Measurements from ENCODE around the gene NOTCH2.
"Not testable (repeated sequence)": the region's sequence is repeated elsewhere in the genome, so short reads cannot be mapped to it uniquely, and the experiment has no call there.

DNA sequence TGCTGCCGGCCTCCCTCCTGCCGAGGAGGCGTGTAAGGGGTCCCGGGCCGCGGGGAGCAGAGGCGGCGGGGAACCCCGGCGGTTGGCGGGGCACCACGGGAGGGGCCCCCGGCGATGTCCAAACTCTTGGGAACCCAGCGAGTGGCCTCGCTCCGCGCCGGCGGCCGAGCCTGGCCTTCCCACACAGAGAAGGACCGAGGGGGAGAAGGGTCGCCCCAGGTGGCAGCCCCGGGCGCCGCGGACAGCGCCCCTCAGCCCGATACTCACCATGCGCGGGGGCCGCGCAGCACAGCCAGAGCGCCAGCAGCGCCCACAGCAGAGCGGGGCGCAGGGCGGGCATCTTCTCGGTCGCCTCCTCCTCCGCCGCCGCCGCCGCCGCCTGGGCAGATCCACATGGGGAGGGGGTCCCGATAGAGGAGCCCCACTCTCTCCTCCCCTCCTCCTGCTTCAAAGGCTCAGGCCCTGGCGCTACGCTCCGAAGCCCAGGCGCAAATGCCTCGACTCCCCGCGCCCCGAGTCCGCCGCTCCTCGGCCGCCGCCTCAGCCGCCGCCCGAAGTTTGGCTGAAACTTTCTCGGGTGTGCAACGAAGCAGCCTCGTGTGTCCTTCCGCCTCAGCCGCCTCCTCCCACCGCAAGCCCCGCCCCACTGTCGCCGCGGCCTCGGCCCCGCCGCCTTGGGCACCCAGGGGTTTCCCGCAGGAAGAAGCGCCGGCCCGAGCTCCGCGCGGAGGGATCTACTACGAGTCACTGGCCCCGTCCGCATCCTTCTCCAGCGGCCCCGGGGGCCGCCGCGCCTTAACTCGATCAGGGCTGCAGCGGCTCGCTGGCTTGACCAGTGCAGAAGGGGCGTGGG lies at the start of gene NOTCH2:
- TF ChIP-seq EZH2phosphoT487 (IDR thresholded peaks at IDR 0.05; ENCODE audit: borderline replicate concordance, low read length) = not testable (repeated sequence)
- TF ChIP-seq, protein P1, sequence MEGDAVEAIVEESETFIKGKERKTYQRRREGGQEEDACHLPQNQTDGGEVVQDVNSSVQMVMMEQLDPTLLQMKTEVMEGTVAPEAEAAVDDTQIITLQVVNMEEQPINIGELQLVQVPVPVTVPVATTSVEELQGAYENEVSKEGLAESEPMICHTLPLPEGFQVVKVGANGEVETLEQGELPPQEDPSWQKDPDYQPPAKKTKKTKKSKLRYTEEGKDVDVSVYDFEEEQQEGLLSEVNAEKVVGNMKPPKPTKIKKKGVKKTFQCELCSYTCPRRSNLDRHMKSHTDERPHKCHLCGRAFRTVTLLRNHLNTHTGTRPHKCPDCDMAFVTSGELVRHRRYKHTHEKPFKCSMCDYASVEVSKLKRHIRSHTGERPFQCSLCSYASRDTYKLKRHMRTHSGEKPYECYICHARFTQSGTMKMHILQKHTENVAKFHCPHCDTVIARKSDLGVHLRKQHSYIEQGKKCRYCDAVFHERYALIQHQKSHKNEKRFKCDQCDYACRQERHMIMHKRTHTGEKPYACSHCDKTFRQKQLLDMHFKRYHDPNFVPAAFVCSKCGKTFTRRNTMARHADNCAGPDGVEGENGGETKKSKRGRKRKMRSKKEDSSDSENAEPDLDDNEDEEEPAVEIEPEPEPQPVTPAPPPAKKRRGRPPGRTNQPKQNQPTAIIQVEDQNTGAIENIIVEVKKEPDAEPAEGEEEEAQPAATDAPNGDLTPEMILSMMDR (IDR thresholded peaks at IDR 0.05; ENCODE audit: low read depth, low read length, poor library complexity, severe bottlenecking) = not testable (repeated sequence)
